Panc1 (cell line): ENCODE measurements around the gene THUMPD2. TPM values are rescaled to one million over a fixed set of nuclear protein-coding genes. Genes with fewer than 3 reads are reported as not detected.

Experiments used
- ATAC-seq: fragments of 200-7000 bp; cut with Tn5 transposase; 2 replicates; pipeline ENCODE4 v1.9.1; 2020; ENCODE audit warnings: mild to moderate bottlenecking, moderate library complexity
- BruUV-seq: library from RNA; stranded (reverse); fragments of 400-500 nt; replicated peaks from 2 replicates; lab custom pipeline; 2021; lab: Mats Ljungman, UMichigan
- CTCF ChIA-PET: fragments of 300-600 bp; sonication (Branson Sonifier 250); formaldehyde crosslinking; loops from one replicate; lab custom pipeline; 2022; ENCODE audit warnings: antibody characterized with exemption; lab: Charles Lee
- POLR2A ChIA-PET: fragments of 300-600 bp; sonication (Branson Sonifier 250); formaldehyde crosslinking; loops from one replicate; lab custom pipeline; 2022; ENCODE audit warnings: antibody characterized with exemption; lab: Charles Lee
- DNase-seq: peaks from one replicate; pipeline ENCODE4 v3.0.0-alpha.2; 2010; ENCODE audit warnings: low read depth, low spot score
- H3K27ac ChIP-seq: 2 replicates; pipeline ENCODE4 v1.5.1; 2011; ENCODE audit warnings: mild to moderate bottlenecking, low read length, inconsistent platforms
- H3K27me3 ChIP-seq: fragments of 200-500 bp; sonication (Bioruptor generic); 2 replicates; pipeline ENCODE4 v1.6.0; 2014; ENCODE audit warnings: low read length, inconsistent platforms; ENCODE audit not compliant: control insufficient read depth, insufficient read depth
- H3K36me3 ChIP-seq: fragments of 200-500 bp; sonication (Bioruptor generic); 2 replicates; pipeline ENCODE4 v1.5.1; 2014; ENCODE audit warnings: inconsistent platforms, mild to moderate bottlenecking, low read length, moderate library complexity; ENCODE audit not compliant: control insufficient read depth, insufficient read depth
- H3K4me1 ChIP-seq: 2 replicates; pipeline ENCODE4 v1.5.1; 2011; ENCODE audit warnings: inconsistent platforms, mild to moderate bottlenecking, low read length, moderate library complexity; ENCODE audit not compliant: control insufficient read depth, insufficient read depth
- H3K4me3 ChIP-seq, 2 experiments: 2 replicates each; pipeline ENCODE4 v1.5.1; 2011 to 2012; ENCODE audit warnings: low read depth in 2 of 2, low read length in 2 of 2, mild to moderate bottlenecking in 2 of 2, inconsistent platforms in 1 of 2, moderate library complexity in 1 of 2
- H3K9me3 ChIP-seq: fragments of 200-500 bp; sonication (Bioruptor generic); 2 replicates; pipeline ENCODE4 v1.5.1; 2014; ENCODE audit warnings: low read depth, mild to moderate bottlenecking, inconsistent platforms, low read length, moderate library complexity; ENCODE audit not compliant: control insufficient read depth, insufficient read depth
- CTCF ChIP-seq: fragments of 450-650 bp; IDR thresholded peaks from 2 replicates; pipeline ENCODE4 v1.5.1; 2017; ENCODE audit warnings: mild to moderate bottlenecking
- POLR2AphosphoS5 ChIP-seq: IDR thresholded peaks from 2 replicates; pipeline ENCODE4 v1.6.1; 2012; ENCODE audit warnings: mild to moderate bottlenecking, low read depth, low read length, moderate library complexity
- REST ChIP-seq, 2 experiments: IDR thresholded peaks; 2 replicates each; pipeline ENCODE4 v1.6.1; 2011 to 2012; ENCODE audit warnings: low read depth in 2 of 2, control low read depth in 1 of 2, low read length in 1 of 2, mild to moderate bottlenecking in 1 of 2, moderate library complexity in 1 of 2; ENCODE audit not compliant: insufficient read depth in 1 of 2
- SIN3A ChIP-seq: IDR thresholded peaks from 2 replicates; pipeline ENCODE4 v1.6.1; 2012; ENCODE audit warnings: low read depth, mild to moderate bottlenecking, low read length, moderate library complexity, borderline replicate concordance; ENCODE audit not compliant: insufficient read depth
- TCF7L2 ChIP-seq: IDR thresholded peaks from 2 replicates; pipeline ENCODE4 v1.6.1; 2011; ENCODE audit warnings: mild to moderate bottlenecking, low read depth, low read length, inconsistent platforms
- in situ Hi-C: cut with HindIII; loops from 2 replicates; pipeline ENCODE4 v1.10.0; 2016; ENCODE audit warnings: low sequenced_read_pairs, low pct_unique_long_range_greater_than_20kb
- intact Hi-C: fragments of 100-400 bp; cut with micrococcal nuclease; formaldehyde crosslinking; loops from one replicate; pipeline ENCODE4 v1.10.0; 2022; ENCODE audit not compliant: unreplicated experiment
- total RNA-seq: library from RNA; stranded (reverse); gene quantifications from one replicate; pipeline ENCODE4 v1.2.1, GENCODE V29; 2021; ENCODE audit not compliant: unreplicated experiment

The THUMPD2 gene
- total RNA-seq, 1 experiment from 2014 or later = 13.7 TPM

GRCh38 chr2:39703181-39703872, 75.7 kb downstream of the THUMPD2 start:
- no TSS peak for BruUV-seq
- POLR2A ChIA-PET = no interaction called here
- no peak for ATAC-seq
- peaks cover 4% of the 10 kb centered on the region; the same call in 1 of the 2 replicates for H3K27me3 ChIP-seq
- TF ChIP-seq CTCF (no peak), TCF7L2 (no peak), REST (IDR thresholded peaks at IDR 0.05; ENCODE audit: insufficient read depth in 1 of 2, low read depth in 2 of 2, low read length in 1 of 2) (no peak), SIN3A (no peak), POLR2AphosphoS5 (no peak)
- peaks cover 13% of the 10 kb centered on the region for H3K9me3 ChIP-seq
- no peak overlapping the region for H3K27ac ChIP-seq
- in situ Hi-C loops = no loop called here
- CTCF ChIA-PET = no interaction called here
- intact Hi-C loops = no loop called here
- no peaks in the 10 kb centered on the region for H3K36me3 ChIP-seq
- DNase-seq = no peak
- H3K4me1 ChIP-seq = no peaks in the 10 kb centered on the region
- no peak overlapping the region for H3K4me3 ChIP-seq

- H3K4me3 ChIP-seq = no peak overlapping the region
- peaks cover 4% of the 10 kb centered on the region; the same call in 1 of the 2 replicates for H3K27me3 ChIP-seq
- intact Hi-C loops = no loop called here
- no peak for DNase-seq
- ChIA-PET CTCF (no interaction called here), POLR2A (no interaction called here)
- BruUV-seq = no TSS peak
- in situ Hi-C loops = no loop called here
- ATAC-seq = no peak
- peaks cover 13% of the 10 kb centered on the region for H3K9me3 ChIP-seq
- TF ChIP-seq SIN3A = no peak
- no peak for TF ChIP-seq POLR2AphosphoS5
- TF ChIP-seq TCF7L2 = no peak
- TF ChIP-seq REST (IDR thresholded peaks at IDR 0.05; ENCODE audit: insufficient read depth in 1 of 2, low read depth in 2 of 2, low read length in 1 of 2) = no peak
- H3K27ac ChIP-seq = no peak overlapping the region
- H3K36me3 ChIP-seq = no peaks in the 10 kb centered on the region
- no peaks in the 10 kb centered on the region for H3K4me1 ChIP-seq
These were observed 77.9 kb downstream of the THUMPD2 start for GRCh38 chr2:39701137-39701536.
